ENCODE results near the gene THPO.
A peak's percentile ranks its signal among the peaks of the same experiment; 100 is the strongest.
"Not testable (repeated sequence)": the region's sequence is repeated elsewhere in the genome, so short reads cannot be mapped to it uniquely, and the experiment has no call there.

The THPO gene

DNA sequence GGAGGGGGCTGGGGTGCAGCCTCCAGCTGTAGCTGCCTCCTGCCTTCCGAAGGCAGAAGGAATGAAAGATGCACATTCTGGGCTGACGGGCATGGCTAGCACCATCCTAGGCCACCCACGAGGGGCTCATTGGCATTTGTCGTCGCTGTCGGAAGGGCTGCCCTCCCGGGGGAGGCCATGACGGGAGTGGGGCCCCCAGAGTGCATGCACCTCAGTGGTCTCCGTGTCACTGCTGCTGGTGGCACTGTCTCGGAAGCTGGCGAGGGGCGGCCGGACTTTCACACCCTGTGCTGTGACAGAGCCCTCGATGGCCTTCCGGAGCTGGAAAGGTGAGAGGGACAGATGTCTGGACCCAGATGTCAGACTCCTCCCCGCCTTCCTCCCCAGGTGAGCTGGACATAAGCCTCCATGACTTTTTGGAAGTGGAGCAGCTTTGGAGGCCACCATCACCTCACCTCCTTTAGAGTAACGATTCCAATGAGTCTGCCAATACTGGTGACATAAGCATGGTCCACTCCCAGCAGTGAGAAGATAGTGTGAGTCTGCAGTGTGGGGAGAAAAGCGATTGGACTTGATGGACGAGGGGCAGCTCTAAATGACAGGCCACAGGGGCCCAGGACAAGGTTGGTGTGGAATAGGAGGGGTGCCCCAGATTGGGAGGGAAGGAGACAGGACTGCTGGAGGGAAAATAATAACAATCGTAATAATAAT, 31.4 kb downstream of the THPO start:
- Mint-ChIP-seq H3K36me3 (ENCODE audit: low read depth) (peaks cover 22% of the 10 kb centered on the region), H3K9me3 (no peaks in the 10 kb centered on the region), H3K4me1 (peaks cover 52% of the 10 kb centered on the region), H3K27me3 (ENCODE audit: low read depth) (no peaks in the 10 kb centered on the region), H3K4me3 (no peak overlapping the region), H3K27ac (peak overlapping the region; percentile 80 to 96 (median 89))
- TF ChIP-seq, protein P1, sequence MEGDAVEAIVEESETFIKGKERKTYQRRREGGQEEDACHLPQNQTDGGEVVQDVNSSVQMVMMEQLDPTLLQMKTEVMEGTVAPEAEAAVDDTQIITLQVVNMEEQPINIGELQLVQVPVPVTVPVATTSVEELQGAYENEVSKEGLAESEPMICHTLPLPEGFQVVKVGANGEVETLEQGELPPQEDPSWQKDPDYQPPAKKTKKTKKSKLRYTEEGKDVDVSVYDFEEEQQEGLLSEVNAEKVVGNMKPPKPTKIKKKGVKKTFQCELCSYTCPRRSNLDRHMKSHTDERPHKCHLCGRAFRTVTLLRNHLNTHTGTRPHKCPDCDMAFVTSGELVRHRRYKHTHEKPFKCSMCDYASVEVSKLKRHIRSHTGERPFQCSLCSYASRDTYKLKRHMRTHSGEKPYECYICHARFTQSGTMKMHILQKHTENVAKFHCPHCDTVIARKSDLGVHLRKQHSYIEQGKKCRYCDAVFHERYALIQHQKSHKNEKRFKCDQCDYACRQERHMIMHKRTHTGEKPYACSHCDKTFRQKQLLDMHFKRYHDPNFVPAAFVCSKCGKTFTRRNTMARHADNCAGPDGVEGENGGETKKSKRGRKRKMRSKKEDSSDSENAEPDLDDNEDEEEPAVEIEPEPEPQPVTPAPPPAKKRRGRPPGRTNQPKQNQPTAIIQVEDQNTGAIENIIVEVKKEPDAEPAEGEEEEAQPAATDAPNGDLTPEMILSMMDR (IDR thresholded peaks at IDR 0.05; ENCODE audit: unreplicated experiment in 3 of 3): no peak

DNA sequence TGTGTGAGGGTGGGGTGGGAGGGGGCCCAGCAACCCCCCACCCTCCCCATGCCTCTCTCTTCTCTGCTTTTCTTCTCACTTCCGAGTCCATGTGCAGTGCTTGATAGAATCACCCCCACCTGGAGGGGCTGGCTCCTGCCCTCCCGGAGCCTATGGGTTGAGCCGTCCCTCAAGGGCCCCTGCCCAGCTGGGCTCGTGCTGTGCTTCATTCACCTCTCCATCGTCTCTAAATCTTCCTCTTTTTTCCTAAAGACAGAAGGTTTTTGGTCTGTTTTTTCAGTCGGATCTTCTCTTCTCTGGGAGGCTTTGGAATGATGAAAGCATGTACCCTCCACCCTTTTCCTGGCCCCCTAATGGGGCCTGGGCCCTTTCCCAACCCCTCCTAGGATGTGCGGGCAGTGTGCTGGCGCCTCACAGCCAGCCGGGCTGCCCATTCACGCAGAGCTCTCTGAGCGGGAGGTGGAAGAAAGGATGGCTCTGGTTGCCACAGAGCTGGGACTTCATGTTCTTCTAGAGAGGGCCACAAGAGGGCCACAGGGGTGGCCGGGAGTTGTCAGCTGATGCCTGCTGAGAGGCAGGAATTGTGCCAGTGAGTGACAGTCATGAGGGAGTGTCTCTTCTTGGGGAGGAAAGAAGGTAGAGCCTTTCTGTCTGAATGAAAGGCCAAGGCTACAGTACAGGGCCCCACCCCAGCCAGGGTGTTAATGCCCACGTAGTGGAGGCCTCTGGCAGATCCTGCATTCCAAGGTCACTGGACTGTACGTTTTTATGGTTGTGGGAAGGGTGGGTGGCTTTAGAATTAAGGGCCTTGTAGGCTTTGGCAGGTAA, 32.5 kb downstream of the THPO start:
- peak overlapping the region; percentile 72 to 87 (median 86) for H3K27ac Mint-ChIP-seq
- H3K4me3 Mint-ChIP-seq: peak overlapping the region; percentile 30 to 54 (median 37)
- TF ChIP-seq, protein P1 (IDR thresholded peaks at IDR 0.05; ENCODE audit: unreplicated experiment in 3 of 3): peak; percentile 40 to 56 (median 42)
- no peaks in the 10 kb centered on the region for H3K9me3 Mint-ChIP-seq
- H3K4me1 Mint-ChIP-seq: peaks cover 42% of the 10 kb centered on the region
- H3K27me3 Mint-ChIP-seq (ENCODE audit: low read depth): no peaks in the 10 kb centered on the region
- peaks cover 19% of the 10 kb centered on the region for H3K36me3 Mint-ChIP-seq (ENCODE audit: low read depth)

DNA sequence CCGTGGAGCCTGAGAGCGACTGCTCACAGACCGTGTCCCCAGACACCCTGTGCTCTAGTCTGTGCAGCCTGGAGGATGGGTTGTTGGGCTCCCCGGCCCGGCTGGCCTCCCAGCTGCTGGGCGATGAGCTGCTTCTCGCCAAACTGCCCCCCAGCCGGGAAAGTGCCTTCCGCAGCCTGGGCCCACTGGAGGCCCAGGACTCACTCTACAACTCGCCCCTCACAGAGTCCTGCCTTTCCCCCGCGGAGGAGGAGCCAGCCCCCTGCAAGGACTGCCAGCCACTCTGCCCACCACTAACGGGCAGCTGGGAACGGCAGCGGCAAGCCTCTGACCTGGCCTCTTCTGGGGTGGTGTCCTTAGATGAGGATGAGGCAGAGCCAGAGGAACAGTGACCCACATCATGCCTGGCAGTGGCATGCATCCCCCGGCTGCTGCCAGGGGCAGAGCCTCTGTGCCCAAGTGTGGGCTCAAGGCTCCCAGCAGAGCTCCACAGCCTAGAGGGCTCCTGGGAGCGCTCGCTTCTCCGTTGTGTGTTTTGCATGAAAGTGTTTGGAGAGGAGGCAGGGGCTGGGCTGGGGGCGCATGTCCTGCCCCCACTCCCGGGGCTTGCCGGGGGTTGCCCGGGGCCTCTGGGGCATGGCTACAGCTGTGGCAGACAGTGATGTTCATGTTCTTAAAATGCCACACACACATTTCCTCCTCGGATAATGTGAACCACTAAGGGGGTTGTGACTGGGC, 33.3 kb downstream of the THPO start:
- no peak overlapping the region for H3K4me3 Mint-ChIP-seq
- peaks cover 19% of the 10 kb centered on the region for H3K36me3 Mint-ChIP-seq (ENCODE audit: low read depth)
- no peaks in the 10 kb centered on the region for H3K9me3 Mint-ChIP-seq
- peaks cover 38% of the 10 kb centered on the region for H3K4me1 Mint-ChIP-seq
- TF ChIP-seq, protein P1 (IDR thresholded peaks at IDR 0.05; ENCODE audit: unreplicated experiment in 3 of 3): no peak
- H3K27ac Mint-ChIP-seq: peak overlapping the region in 1 of 3 experiments; percentile 72
- no peaks in the 10 kb centered on the region for H3K27me3 Mint-ChIP-seq (ENCODE audit: low read depth)

DNA sequence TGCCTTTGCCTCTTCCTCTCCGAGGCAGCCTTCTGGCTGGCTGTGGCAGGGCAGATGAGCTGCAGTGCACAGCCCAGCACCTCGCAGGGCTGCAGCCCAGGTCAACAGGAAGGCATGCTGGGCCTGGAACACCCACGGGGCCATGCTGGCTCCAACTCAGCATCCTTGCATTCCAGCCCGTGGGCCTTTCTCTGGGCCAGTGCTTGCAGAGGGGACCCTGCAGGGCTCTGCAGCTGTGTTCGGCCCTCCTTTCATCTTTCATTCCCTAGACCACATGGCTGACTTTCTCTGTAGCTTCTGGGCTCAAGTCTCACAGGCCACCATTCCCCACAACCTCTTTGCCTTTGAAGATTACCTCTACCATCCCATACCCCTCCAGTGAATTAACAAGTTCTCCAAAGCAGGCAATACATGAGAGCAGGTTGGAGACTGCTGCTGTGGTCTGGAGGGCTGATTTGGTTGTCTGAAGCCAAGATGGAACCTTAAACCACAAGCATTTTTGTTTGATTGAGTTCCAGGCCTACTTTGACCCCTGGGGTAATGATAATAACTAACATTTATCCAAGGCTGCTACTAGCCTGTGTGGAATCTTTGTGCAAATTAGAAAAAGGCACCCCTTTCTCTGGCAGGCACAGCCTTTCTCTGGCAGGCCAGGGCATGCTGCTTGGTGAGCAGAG, 34.7 kb downstream of the THPO start:
- Mint-ChIP-seq H3K4me1 (peaks cover 39% of the 10 kb centered on the region), H3K27me3 (ENCODE audit: low read depth) (no peaks in the 10 kb centered on the region), H3K9me3 (no peaks in the 10 kb centered on the region), H3K27ac (peak overlapping the region in 2 of 3 experiments; percentile 61 to 73), H3K36me3 (ENCODE audit: low read depth) (peaks cover 19% of the 10 kb centered on the region), H3K4me3 (peak overlapping the region in 1 of 3 experiments; percentile 33)
- TF ChIP-seq, protein P1 (IDR thresholded peaks at IDR 0.05; ENCODE audit: unreplicated experiment in 3 of 3): no peak

DNA sequence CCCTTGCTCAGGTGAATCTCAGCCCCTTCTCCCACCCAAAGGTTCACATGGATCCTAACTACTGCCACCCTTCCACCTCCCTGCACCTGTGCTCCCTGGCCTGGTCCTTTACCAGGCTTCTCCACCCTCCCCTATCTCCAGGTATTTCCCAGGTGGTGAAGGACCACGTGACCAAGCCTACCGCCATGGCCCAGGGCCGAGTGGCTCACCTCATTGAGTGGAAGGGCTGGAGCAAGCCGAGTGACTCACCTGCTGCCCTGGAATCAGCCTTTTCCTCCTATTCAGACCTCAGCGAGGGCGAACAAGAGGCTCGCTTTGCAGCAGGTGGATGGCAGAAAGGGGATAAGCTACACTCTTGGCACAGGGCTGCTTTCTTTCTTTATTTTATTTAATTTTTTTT, 36.1 kb downstream of the THPO start:
- peaks cover 17% of the 10 kb centered on the region for H3K36me3 Mint-ChIP-seq (ENCODE audit: low read depth)
- H3K27me3 Mint-ChIP-seq (ENCODE audit: low read depth): peaks cover 3% of the 10 kb centered on the region
- no peak overlapping the region for H3K27ac Mint-ChIP-seq
- H3K9me3 Mint-ChIP-seq: no peaks in the 10 kb centered on the region
- H3K4me3 Mint-ChIP-seq: no peak overlapping the region
- TF ChIP-seq, protein P1 (IDR thresholded peaks at IDR 0.05; ENCODE audit: unreplicated experiment in 3 of 3): no peak
- H3K4me1 Mint-ChIP-seq: peaks cover 40% of the 10 kb centered on the region

DNA sequence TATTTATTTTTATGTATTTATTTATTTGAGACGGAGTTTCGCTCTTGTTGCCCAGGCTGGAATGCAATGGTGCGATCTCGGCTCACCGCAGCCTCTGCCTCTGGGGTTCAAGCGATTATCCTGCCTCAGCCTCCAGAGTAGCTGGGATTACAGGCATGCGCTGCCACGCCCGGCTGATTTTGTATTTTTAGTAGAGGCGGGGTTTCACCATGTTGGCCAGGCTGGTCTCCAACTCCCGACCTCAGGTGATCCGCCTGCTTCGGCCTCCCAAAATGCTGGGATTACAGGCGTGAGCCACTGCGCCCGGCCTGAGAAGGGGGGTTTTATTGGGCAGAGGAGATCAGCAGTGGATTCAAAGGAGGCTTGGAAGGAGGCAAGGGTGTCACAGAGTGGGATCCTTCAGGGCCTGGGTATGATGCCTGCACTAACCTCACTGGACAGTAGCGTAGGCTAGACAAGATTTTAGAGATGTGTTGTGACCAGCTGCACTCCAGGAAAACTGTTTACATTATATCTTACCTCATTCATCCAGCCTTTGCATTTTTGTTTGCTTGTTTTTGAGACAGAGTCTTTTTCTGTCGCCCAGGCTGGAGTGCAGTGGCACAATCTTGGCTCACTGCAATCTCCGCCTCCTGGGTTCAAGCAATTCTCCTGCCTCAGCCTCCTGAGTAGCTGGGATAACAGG, 38.4 kb downstream of the THPO start:
- not testable (repeated sequence) for H3K36me3 Mint-ChIP-seq (ENCODE audit: low read depth); H3K27me3 Mint-ChIP-seq (ENCODE audit: low read depth); H3K4me3 Mint-ChIP-seq; H3K9me3 Mint-ChIP-seq
- Mint-ChIP-seq H3K27ac (peak overlapping the region in 1 of 3 experiments; percentile 89), H3K4me1 (peaks cover 33% of the 10 kb centered on the region)

All from nephron (organoid).